ENCODE measurements around the gene ADSS1.

ADSS1 gene

GRCh38 chr14:104734051-104734587, 10.1 kb downstream of the ADSS1 start:
- DNase-seq (ENCODE audit: low read depth), result no peak

DNA sequence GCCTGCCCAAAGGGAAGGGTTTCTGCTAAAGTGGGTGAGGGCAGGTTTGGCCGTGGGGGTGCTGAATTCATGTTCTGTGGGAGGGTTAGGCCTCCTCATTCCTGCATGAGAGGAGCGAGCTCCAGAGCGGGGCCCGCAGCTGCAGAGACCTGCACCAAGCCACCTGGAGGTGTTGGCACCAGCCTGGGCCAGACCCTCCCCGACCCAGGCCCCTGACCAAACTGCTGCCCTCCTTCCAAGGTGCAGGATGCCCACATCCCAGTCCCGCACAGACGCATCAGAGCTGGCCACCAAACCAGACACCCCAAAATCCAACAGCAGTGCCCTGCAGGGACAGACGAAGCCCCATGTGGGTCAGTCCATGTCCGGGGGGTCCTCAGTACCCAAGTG, 10.6 kb downstream of the ADSS1 start:
- no peak for DNase-seq (ENCODE audit: low read depth)

DNA sequence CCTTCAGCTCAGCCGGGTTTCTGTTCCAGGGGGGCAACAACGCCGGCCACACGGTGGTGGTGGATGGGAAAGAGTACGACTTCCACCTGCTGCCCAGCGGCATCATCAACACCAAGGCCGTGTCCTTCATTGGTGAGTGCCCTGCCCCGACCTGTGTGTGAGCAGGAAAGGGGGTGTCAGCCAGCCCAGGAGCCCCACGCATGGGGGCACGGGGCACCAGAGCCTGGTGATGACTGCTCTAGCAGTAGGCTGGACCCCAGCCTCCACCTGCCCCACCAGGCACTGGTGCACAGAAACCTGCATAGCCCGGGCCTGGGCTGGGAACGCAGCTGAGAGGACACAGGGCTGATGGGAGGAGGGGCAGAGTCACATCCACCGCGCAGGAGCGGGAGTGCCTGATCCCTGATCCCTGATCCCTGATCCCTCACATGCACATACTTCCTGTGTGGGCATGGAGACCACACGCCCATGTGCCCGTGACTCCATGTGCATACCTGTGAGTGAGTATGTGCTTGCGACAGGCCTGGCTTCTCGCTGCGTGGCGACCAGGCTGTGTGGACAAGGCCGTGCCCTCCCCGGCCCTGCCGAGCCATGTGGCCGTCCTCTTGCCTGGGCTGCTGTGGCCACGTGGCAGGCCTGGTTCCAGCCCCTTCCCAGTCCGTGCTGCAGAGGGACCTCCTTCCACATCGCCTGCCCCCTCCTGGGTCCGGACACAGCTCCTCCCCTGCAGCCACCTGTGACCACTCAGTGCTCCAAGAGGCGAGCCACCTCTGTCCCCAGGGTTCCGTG, 11.2 kb downstream of the ADSS1 start:
- DNase-seq (ENCODE audit: low read depth), result no peak

DNA sequence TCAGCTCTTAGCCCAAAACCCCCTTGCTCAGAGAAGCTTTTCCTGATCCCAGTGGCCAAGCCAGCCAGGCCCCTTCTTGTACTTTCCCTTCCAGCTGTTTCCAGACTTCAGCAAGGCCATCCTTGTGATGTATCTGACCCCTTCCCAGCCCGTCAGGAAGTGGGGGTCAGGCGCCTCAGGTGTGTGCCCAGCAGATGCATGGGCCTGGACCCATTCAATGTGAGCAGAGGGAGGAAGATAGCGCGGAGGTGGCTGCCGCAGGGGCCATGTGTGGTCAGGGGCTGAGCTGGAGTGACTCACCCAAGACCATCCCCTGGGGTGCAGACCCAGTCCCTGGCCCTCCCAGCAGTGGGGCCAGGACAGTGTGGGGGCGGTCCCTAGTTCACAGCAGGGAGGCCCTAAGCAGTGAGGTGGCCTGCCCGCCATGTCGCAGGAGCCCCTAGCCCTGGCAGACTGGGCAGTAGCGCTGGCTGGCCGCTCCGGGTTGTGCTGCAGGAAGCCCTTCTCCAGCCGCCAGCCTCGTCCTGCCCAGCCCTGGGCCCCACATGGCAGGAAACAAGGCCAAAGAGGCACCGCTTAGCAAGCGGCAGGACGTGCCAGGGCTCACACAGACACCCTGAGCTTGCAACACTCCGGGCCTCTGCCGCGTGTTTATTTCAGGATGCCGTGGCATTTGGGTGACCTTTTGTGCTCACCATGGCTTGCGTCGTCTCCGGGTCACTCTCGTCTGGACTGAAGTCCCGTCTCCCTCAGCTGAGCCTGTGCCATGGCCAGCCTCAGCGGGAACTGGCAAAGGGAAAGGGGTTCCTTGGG, 12.0 kb downstream of the ADSS1 start:
- DNase-seq (ENCODE audit: low read depth), result no peak

GRCh38 chr14:104738375-104739019, 14.5 kb downstream of the ADSS1 start:
- DNase-seq (ENCODE audit: low read depth), result no peak

DNA sequence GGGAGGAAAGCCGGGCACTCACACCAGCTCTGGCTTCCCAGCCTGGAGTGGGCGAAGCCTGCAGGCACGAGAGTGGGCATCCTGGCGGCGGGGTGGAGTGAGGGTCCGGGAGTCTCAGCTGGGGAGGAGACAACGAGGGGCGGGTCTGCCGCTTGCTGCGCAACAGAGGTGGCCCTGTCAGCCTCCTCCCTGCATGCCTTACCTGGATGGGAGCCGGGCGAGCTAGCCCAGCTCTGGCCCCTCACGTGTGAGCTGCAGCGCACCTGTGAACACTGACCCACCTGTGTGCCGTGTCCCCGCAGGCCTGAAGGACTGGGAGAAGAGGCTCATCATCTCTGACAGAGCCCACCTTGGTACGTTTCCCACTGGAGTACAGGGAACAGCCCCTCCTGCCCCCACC, 15.0 kb downstream of the ADSS1 start:
- no peak for DNase-seq (ENCODE audit: low read depth)

DNA sequence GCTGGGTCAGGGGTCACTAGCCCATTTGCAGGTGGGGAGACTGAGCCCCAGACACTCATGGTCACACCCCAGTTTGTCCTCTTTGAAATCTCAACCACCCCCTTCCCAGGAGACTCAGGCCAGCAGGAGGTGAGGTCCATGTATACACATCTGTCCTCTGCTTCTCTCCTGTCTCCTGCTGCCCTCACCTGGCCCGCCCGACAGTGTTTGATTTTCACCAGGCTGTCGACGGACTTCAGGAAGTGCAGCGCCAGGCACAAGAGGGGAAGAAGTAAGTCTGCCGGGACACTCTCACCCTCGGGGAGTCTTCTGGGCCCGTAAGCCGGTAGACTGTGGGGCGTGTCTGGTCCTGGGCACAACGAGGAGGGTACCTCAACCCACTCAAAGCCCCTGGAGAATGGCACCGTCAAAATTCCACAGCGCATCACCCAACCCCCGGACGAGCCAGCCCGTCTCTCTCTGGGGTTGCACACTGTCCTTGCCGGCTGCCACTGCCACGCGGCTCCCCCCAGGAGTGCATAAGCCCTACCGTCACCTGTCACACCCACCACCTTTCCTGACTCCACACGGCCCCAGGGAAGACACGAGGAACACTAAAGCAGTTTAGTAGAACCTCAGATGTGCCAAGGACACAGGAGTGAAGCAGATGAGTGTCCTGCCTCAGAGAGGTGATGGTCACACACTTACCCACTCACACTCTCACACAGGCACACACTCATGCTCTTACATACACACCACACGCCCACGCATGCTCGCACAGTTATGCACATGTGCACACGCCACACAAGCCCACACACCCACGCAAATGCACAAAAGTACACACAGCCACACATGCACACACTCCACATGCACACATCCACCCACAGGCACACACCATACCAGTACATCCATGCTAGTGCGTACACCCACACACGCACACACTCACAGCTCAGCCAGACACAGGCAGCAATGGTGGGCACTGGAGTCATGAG, 15.8 kb downstream of the ADSS1 start:
- no peak for DNase-seq (ENCODE audit: low read depth)

GRCh38 chr14:104741108-104741802, 17.2 kb downstream of the ADSS1 start:
- DNase-seq (ENCODE audit: low read depth), result no peak

DNA sequence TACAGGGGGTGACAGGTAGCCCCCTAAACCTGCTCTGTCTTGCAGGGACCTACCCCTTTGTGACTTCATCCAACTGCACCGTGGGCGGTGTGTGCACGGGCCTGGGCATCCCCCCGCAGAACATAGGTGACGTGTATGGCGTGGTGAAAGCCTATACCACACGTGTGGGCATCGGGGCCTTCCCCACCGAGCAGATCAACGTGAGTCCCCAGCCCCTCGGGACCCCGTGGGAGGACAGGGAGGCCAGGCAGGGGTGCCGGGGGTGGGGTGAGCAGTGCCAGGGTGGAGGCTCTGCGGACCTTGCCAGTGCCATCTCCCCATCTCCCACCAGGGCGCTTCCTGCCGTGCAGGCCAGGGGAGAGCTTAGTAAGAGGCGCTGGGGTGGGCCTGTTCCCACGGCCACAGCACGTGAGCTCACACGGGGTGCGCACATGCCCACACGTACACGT, 17.8 kb downstream of the ADSS1 start:
- no peak for DNase-seq (ENCODE audit: low read depth)

GRCh38 chr14:104742586-104743455, 18.8 kb downstream of the ADSS1 start:
- no peak for DNase-seq (ENCODE audit: low read depth)

DNA sequence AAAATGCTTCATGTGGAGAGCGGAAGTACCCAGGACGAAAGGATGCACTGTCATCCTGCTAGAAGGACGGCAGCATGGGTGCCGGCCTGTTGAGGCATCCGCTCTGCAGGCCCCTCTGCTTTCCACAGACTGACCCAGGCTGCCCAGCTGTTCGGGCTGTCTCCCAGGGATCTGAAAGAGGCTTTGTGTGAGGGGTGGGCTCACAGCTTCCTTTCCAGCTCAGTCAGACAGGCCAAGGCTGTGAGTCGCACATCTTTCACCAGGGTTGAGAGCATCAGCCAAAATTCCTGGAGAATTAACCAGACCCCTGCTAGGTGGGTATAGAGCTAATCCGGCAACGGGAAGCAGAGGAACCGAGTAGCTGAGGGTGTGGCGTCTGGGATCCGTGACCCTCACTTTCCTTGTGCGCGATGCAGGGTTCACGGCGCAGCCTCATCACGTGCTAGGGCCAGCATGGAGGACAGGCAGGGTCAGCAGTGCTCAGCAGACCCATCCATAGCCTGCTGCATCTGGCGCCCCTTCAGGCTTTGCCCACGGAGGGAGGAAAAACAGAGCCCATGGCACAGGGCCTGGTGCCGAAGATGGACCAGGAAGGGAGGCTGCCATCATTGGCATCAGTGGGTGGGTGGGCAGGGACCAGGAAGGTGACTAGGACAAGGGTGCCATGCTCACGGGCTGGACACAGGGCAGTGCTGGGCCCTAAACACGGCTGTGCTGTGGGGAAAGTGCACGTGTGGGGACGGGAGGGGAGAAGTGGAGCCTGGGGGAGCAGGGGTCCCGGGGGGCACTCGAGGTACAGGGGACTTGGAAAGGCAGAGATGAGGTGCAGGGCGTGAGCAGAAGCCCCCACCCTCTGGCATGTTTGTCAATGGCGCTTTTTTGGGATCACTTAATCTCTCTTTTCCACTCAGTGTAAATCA, 19.7 kb downstream of the ADSS1 start:
- no peak for DNase-seq (ENCODE audit: low read depth)

- DNase-seq (ENCODE audit: low read depth), result no peak
These were observed 20.5 kb downstream of the ADSS1 start for GRCh38 chr14:104744484-104744883.

DNA sequence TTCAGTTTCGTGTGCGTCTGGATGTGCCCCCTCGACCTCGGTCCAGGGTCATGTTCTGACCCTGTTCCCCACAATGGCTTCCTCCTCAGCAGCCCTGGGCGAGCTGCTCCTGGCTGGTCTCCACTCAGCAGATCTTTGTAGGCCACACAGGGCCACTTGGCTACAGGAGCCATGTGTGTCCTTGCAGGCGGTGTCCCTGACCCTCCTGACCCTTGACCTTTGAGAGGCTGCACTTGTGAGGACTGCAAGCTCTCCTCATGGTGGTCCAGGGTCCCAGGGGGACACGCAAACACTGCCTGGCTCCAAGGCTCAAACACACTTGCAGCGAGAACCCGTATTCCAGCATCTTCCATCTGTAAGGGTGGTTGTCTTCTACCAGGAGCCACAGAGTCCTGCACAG, 21.4 kb downstream of the ADSS1 start:
- no peak for DNase-seq (ENCODE audit: low read depth)

GRCh38 chr14:104746071-104746545, 22.1 kb downstream of the ADSS1 start:
- DNase-seq (ENCODE audit: low read depth), result no peak

DNA sequence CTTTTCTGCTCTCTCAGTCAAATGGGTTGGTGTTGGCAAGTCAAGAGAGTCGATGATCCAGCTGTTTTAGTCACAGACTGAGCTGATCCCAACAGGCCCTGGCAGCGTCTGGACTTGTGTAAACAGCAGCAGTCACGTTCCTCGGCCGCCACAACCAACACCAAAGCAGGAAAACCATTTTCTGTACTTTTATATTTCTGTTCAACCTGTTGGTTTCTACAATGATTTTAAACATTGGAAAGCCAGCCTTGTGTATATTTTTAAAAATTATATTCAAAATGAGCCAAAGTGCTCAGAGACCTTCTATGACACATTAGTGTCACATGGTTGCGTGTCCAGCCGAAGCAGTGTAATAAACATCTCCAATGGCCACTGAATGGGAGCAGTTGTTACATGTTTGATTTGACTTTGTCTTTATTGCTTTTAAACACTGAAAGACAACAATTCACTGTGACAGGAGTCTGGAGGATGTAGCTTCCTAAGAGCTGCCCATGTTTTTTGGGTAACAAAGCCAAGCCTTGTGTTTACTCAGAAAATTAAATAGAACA, 23.0 kb downstream of the ADSS1 start:
- DNase-seq (ENCODE audit: low read depth), result no peak

GRCh38 chr14:104747876-104748275, 23.8 kb downstream of the ADSS1 start:
- DNase-seq (ENCODE audit: low read depth), result no peak

- no peak for DNase-seq (ENCODE audit: low read depth)
These were observed 25.2 kb downstream of the ADSS1 start for GRCh38 chr14:104749111-104749649.
